OCI-LY1 (cell line): ENCODE results near the gene PCSK1N.

ENCODE experiments used
- H2AFZ ChIP-seq: fragments of 200-600 bp; sonication (generic), shearing (Covaris generic); 2 replicates; pipeline ENCODE4 v1.6.0; 2014; ENCODE audit warnings: antibody characterized with exemption, mild to moderate bottlenecking, low read length
- H3F3A ChIP-seq: fragments of 200-600 bp; sonication (generic), shearing (Covaris generic); 2 replicates; pipeline ENCODE4 v1.6.0; 2014; ENCODE audit warnings: mild to moderate bottlenecking, antibody characterized with exemption, low read length, moderate library complexity; ENCODE audit not compliant: insufficient read depth
- H3K27ac ChIP-seq: fragments of 200-600 bp; sonication (generic); 2 replicates; pipeline ENCODE4 v1.5.1; 2014; ENCODE audit warnings: low read length, mixed run types, mild to moderate bottlenecking, low read depth; ENCODE audit not compliant: poor library complexity, severe bottlenecking
- H3K27me3 ChIP-seq: fragments of 200-600 bp; sonication (generic); 2 replicates; pipeline ENCODE4 v1.6.0; 2014; ENCODE audit warnings: antibody characterized with exemption, mild to moderate bottlenecking, low read length, moderate library complexity; ENCODE audit not compliant: insufficient read depth
- H3K36me3 ChIP-seq: fragments of 200-600 bp; sonication (generic); 2 replicates; pipeline ENCODE4 v1.6.1; 2014; ENCODE audit warnings: mild to moderate bottlenecking, antibody characterized with exemption, low read length, moderate library complexity, mixed read lengths; ENCODE audit not compliant: insufficient read depth
- H3K4me1 ChIP-seq: fragments of 200-600 bp; sonication (generic); 2 replicates; pipeline ENCODE4 v1.5.1; 2014; ENCODE audit warnings: mild to moderate bottlenecking, low read length, moderate library complexity; ENCODE audit not compliant: insufficient read depth, severe bottlenecking
- H3K4me2 ChIP-seq: fragments of 200-600 bp; sonication (generic), shearing (Covaris generic); 2 replicates; pipeline ENCODE4 v1.6.1; 2014; ENCODE audit warnings: low read length
- H3K4me3 ChIP-seq: fragments of 200-600 bp; sonication (generic); 2 replicates; pipeline ENCODE4 v1.5.1; 2014; ENCODE audit warnings: low read length, low read depth, mild to moderate bottlenecking, mixed read lengths; ENCODE audit not compliant: poor library complexity, severe bottlenecking
- H3K79me2 ChIP-seq: fragments of 200-600 bp; shearing (Covaris generic); 2 replicates; pipeline ENCODE4 v1.6.1; 2016; ENCODE audit warnings: mixed run types, low read length, mixed read lengths; ENCODE audit not compliant: insufficient read depth
- H3K9ac ChIP-seq: fragments of 200-600 bp; sonication (generic), shearing (Covaris generic); 2 replicates; pipeline ENCODE4 v1.6.1; 2014; ENCODE audit warnings: mild to moderate bottlenecking, low read length, mixed read lengths
- H3K9me2 ChIP-seq: fragments of 200-600 bp; sonication (generic), shearing (Covaris generic); 2 replicates; pipeline ENCODE4 v1.6.1; 2014; ENCODE audit warnings: low read depth, mild to moderate bottlenecking, low read length, mixed read lengths
- H3K9me3 ChIP-seq: fragments of 200-600 bp; shearing (Covaris generic); 2 replicates; pipeline ENCODE4 v1.6.1; 2014; ENCODE audit warnings: low read length, mixed read lengths
- H4K20me1 ChIP-seq: fragments of 200-600 bp; sonication (generic), shearing (Covaris generic); 2 replicates; pipeline ENCODE4 v1.6.0; 2016; ENCODE audit warnings: mild to moderate bottlenecking, low read length; ENCODE audit not compliant: insufficient read depth
- EZH2 ChIP-seq: fragments of 200-600 bp; sonication (generic), shearing (Covaris generic); IDR thresholded peaks from 2 replicates; pipeline ENCODE4 v1.8.0; 2017; ENCODE audit warnings: borderline replicate concordance, mixed run types, mild to moderate bottlenecking, antibody characterized with exemption, low read length, moderate library complexity, mixed read lengths
- TF ChIP-seq, protein P1 (sequence below): fragments of 200-600 bp; sonication (generic), shearing (Covaris generic); IDR thresholded peaks from 2 replicates; pipeline ENCODE4 v1.5.1; 2017; ENCODE audit warnings: mild to moderate bottlenecking, antibody characterized with exemption, low read length, moderate library complexity, mixed read lengths

The PCSK1N gene

DNA sequence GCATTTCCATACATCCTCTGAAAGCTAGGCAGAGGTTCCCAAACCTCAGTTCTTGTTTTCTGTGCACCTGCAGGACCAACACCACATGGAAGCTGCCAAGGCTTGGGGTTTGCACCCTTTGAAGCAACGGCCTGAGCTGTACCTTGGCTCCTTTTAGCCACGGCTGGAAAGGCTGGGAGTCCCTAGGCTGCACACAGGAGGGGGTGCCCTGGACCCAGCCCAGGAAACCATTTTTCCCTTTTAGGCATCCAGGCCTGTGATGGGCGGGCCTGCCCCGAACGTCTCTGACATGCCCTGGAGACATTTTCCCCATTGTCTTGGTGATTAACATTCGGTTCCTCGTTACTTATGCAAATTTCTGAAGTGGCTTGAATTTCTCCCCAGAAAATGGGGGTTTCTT is 17.4 kb upstream of the PCSK1N start:
- no peaks in the 10 kb centered on the region for H4K20me1 ChIP-seq
- H3K27me3 ChIP-seq = no peaks in the 10 kb centered on the region
- no peak overlapping the region for H3K9ac ChIP-seq
- H2AFZ ChIP-seq = no peak overlapping the region
- H3K9me3 ChIP-seq = no peaks in the 10 kb centered on the region
- no peaks in the 10 kb centered on the region for H3F3A ChIP-seq
- no peaks in the 10 kb centered on the region for H3K9me2 ChIP-seq
- no peaks in the 10 kb centered on the region for H3K36me3 ChIP-seq
- no peak overlapping the region for H3K4me3 ChIP-seq
- H3K27ac ChIP-seq = no peak overlapping the region
- H3K79me2 ChIP-seq = no peaks in the 10 kb centered on the region
- TF ChIP-seq, protein P1, sequence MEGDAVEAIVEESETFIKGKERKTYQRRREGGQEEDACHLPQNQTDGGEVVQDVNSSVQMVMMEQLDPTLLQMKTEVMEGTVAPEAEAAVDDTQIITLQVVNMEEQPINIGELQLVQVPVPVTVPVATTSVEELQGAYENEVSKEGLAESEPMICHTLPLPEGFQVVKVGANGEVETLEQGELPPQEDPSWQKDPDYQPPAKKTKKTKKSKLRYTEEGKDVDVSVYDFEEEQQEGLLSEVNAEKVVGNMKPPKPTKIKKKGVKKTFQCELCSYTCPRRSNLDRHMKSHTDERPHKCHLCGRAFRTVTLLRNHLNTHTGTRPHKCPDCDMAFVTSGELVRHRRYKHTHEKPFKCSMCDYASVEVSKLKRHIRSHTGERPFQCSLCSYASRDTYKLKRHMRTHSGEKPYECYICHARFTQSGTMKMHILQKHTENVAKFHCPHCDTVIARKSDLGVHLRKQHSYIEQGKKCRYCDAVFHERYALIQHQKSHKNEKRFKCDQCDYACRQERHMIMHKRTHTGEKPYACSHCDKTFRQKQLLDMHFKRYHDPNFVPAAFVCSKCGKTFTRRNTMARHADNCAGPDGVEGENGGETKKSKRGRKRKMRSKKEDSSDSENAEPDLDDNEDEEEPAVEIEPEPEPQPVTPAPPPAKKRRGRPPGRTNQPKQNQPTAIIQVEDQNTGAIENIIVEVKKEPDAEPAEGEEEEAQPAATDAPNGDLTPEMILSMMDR = no peak
- no peak for TF ChIP-seq EZH2
- no peaks in the 10 kb centered on the region for H3K4me1 ChIP-seq
- no peak overlapping the region for H3K4me2 ChIP-seq

DNA sequence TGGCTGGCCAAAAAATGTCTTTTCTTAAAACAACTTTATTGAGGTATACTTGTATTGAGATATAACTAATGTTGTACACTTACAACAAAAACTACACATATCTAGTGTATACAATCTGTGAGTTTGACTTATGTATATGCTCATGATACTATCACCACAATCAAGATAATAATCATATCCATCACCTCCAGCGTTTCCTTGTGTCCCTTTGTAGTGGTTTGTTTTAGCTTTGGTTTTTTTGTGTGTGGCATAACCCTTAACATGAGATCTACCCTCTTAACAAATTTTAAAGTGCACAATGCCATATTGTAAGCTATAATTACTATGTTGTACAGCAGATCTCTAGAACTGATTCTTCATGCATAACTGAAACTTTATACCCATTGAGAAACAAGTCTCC is 13.4 kb upstream of the PCSK1N start:
- Histone ChIP-seq H4K20me1 (no peaks in the 10 kb centered on the region), H3K79me2 (no peaks in the 10 kb centered on the region), H3K27me3 (no peaks in the 10 kb centered on the region), H3K4me1 (no peaks in the 10 kb centered on the region), H3K27ac (no peak overlapping the region), H2AFZ (no peak overlapping the region), H3K36me3 (no peaks in the 10 kb centered on the region), H3F3A (no peaks in the 10 kb centered on the region), H3K9me3 (no peaks in the 10 kb centered on the region), H3K9ac (no peak overlapping the region), H3K4me3 (no peak overlapping the region), H3K9me2 (no peaks in the 10 kb centered on the region), H3K4me2 (no peak overlapping the region)
- TF ChIP-seq, protein P1 = no peak
- no peak for TF ChIP-seq EZH2

DNA sequence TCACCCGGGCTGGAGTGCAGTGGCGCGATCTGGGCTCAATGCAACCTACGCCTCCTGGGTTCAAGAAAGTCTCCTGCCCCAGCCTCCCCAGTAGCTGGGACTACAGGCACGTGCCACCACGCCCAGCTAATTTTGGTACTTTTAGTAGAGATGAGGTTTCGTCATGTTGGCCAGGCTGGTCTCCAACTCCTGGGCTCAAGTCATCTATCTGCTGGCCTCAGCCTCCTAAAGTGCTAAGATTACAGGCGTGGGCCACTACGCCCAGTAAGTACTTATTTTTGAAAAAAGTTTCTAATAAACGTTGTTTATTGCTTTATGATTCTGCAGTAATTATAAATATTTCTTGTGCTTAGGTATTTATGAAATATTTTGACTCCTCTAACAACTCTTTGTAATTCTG is 4.3 kb upstream of the PCSK1N start:
- no peaks in the 10 kb centered on the region for H3K27me3 ChIP-seq
- no peaks in the 10 kb centered on the region for H3K9me3 ChIP-seq
- H3K4me2 ChIP-seq = no peak overlapping the region
- no peaks in the 10 kb centered on the region for H3K9me2 ChIP-seq
- H2AFZ ChIP-seq = no peak overlapping the region
- H3K4me3 ChIP-seq = no peak overlapping the region
- no peak overlapping the region for H3K9ac ChIP-seq
- H4K20me1 ChIP-seq = no peaks in the 10 kb centered on the region
- no peaks in the 10 kb centered on the region for H3F3A ChIP-seq
- no peaks in the 10 kb centered on the region for H3K79me2 ChIP-seq
- peaks cover 6% of the 10 kb centered on the region for H3K4me1 ChIP-seq
- no peak for TF ChIP-seq EZH2
- TF ChIP-seq, protein P1 = no peak
- no peaks in the 10 kb centered on the region for H3K36me3 ChIP-seq
- H3K27ac ChIP-seq = no peak overlapping the region
